WTC11 (cell line): ENCODE measurements around the gene SMIM24. TPM values are rescaled to one million over a fixed set of nuclear protein-coding genes. Genes with fewer than 3 reads are reported as not detected.

Experiments used
- ATAC-seq: fragments of 200-7000 bp; cut with Tn5 transposase; 2 replicates; pipeline ENCODE4 v1.10.0; 2021; ENCODE audit warnings: mild to moderate bottlenecking, moderate library complexity
- CTCF ChIA-PET: fragments of 300-600 bp; sonication (Branson Sonifier 250); formaldehyde crosslinking; loops from one replicate; lab custom pipeline; 2021; ENCODE audit warnings: antibody characterized with exemption; lab: Charles Lee
- POLR2A ChIA-PET: fragments of 350-600 bp; sonication (Branson Sonifier 250); formaldehyde crosslinking; loops from one replicate; lab custom pipeline; 2021; ENCODE audit warnings: antibody characterized with exemption; lab: Charles Lee
- DNase-seq: peaks from one replicate; pipeline ENCODE4 v3.0.0; 2021; ENCODE audit warnings: low spot score
- H3K27ac Mint-ChIP-seq: 2 replicates; pipeline ENCODE4 v1.8.0; 2021; ENCODE audit warnings: mixed read lengths
- H3K27me3 Mint-ChIP-seq: 2 replicates; pipeline ENCODE4 v1.8.0; 2021; ENCODE audit warnings: low read depth, mild to moderate bottlenecking, moderate library complexity, mixed read lengths
- H3K36me3 Mint-ChIP-seq: 2 replicates; pipeline ENCODE4 v1.8.0; 2021; ENCODE audit warnings: mixed read lengths
- H3K4me1 Mint-ChIP-seq: 2 replicates; pipeline ENCODE4 v1.8.0; 2022; ENCODE audit warnings: mixed read lengths
- H3K4me3 Mint-ChIP-seq: 2 replicates; pipeline ENCODE4 v1.8.0; 2021; ENCODE audit warnings: mild to moderate bottlenecking, moderate library complexity, mixed read lengths
- H3K9me3 Mint-ChIP-seq: 2 replicates; pipeline ENCODE4 v1.8.0; 2021; ENCODE audit warnings: mixed read lengths
- CBFB ChIP-seq: sonication (generic); formaldehyde crosslinking; IDR thresholded peaks from 2 replicates; pipeline ENCODE4 v1.8.1; 2022; ENCODE audit warnings: mild to moderate bottlenecking, low read depth, missing genetic modification reagents
- CDX4 ChIP-seq: fragments of 250-450 bp; sonication (Bioruptor Pico); IDR thresholded peaks from 2 replicates; pipeline ENCODE4 v1.9.0; 2021; ENCODE audit warnings: moderate library complexity, mild to moderate bottlenecking, inconsistent platforms, borderline replicate concordance
- ELF4 ChIP-seq: sonication (generic); formaldehyde crosslinking; IDR thresholded peaks from 2 replicates; pipeline ENCODE4 v1.8.1; 2022; ENCODE audit warnings: low read depth, mild to moderate bottlenecking, moderate library complexity, missing genetic modification reagents
- FOXP4 ChIP-seq: sonication (generic); formaldehyde crosslinking; IDR thresholded peaks from 2 replicates; pipeline ENCODE4 v1.8.0; 2022; ENCODE audit warnings: mild to moderate bottlenecking, missing genetic modification reagents
- GTF2I ChIP-seq: fragments of 250-450 bp; sonication (Bioruptor Pico); conservative IDR thresholded peaks from 2 replicates; pipeline ENCODE4 v1.4.0; 2021; ENCODE audit warnings: mild to moderate bottlenecking
- HMGA2 ChIP-seq: fragments of 250-450 bp; sonication (Bioruptor Pico); IDR thresholded peaks from 2 replicates; pipeline ENCODE4 v1.4.0; 2021; ENCODE audit warnings: mild to moderate bottlenecking, moderate library complexity
- IRF1 ChIP-seq: sonication (generic); formaldehyde crosslinking; IDR thresholded peaks from 2 replicates; pipeline ENCODE4 v1.8.0; 2023; ENCODE audit warnings: missing genetic modification reagents
- MAX ChIP-seq: sonication (generic); formaldehyde crosslinking; IDR thresholded peaks from 2 replicates; pipeline ENCODE4 v1.8.0; 2022; ENCODE audit warnings: mild to moderate bottlenecking, missing genetic modification reagents
- SMAD4 ChIP-seq: sonication (generic); formaldehyde crosslinking; IDR thresholded peaks from 2 replicates; pipeline ENCODE4 v1.8.0; 2022; ENCODE audit warnings: mild to moderate bottlenecking, missing genetic modification reagents
- TCF7 ChIP-seq: sonication (generic); formaldehyde crosslinking; IDR thresholded peaks from 2 replicates; pipeline ENCODE4 v1.8.0; 2022; ENCODE audit warnings: mild to moderate bottlenecking, low read depth, missing genetic modification reagents, moderate library complexity
- ZBTB21 ChIP-seq: sonication (generic); formaldehyde crosslinking; IDR thresholded peaks from 2 replicates; pipeline ENCODE4 v1.8.1; 2023; ENCODE audit warnings: mild to moderate bottlenecking, missing genetic modification reagents, borderline replicate concordance
- ZNF121 ChIP-seq: sonication (generic); formaldehyde crosslinking; IDR thresholded peaks from 2 replicates; pipeline ENCODE4 v1.8.0; 2023; ENCODE audit warnings: missing genetic modification reagents
- ZNF281 ChIP-seq: sonication (generic); formaldehyde crosslinking; IDR thresholded peaks from 2 replicates; pipeline ENCODE4 v1.8.0; 2023; ENCODE audit warnings: mild to moderate bottlenecking, missing genetic modification reagents
- ZNF425 ChIP-seq: fragments of 250-450 bp; sonication (Bioruptor Pico); conservative IDR thresholded peaks from 2 replicates; pipeline ENCODE4 v1.9.0; 2021; ENCODE audit warnings: mild to moderate bottlenecking
- ZSCAN18 ChIP-seq: fragments of 250-450 bp; sonication (Bioruptor Pico); IDR thresholded peaks from 2 replicates; pipeline ENCODE4 v2.1.2; 2022; ENCODE audit warnings: mild to moderate bottlenecking, moderate library complexity
- total RNA-seq: library from RNA; stranded (reverse); gene quantifications from 3 replicates; pipeline ENCODE4 v1.2.3, GENCODE V29; 2021
- TF ChIP-seq, protein P1 (sequence below): sonication (generic); formaldehyde crosslinking; IDR thresholded peaks from 2 replicates; pipeline ENCODE4 v1.8.1; 2023; ENCODE audit warnings: mild to moderate bottlenecking, missing genetic modification reagents, borderline replicate concordance
- TF ChIP-seq, protein P2 (sequence below): sonication (generic); formaldehyde crosslinking; IDR thresholded peaks from 2 replicates; pipeline ENCODE4 v1.8.1; 2022; ENCODE audit warnings: low read depth, missing genetic modification reagents, borderline replicate concordance
- TF ChIP-seq, protein P3 (sequence below): sonication (generic); formaldehyde crosslinking; IDR thresholded peaks from 2 replicates; pipeline ENCODE4 v1.8.1; 2023; ENCODE audit warnings: mild to moderate bottlenecking, missing genetic modification reagents, moderate library complexity

Gene SMIM24
- total RNA-seq, 1 experiment from 2014 or later = 2.8 TPM

- no peaks in the 10 kb centered on the region for H3K27me3 Mint-ChIP-seq
- no peak overlapping the region for H3K4me3 Mint-ChIP-seq
- DNase-seq (no peak), ATAC-seq (no peak; the same call in 1 of the 2 replicates)
- H3K4me1 Mint-ChIP-seq = no peaks in the 10 kb centered on the region
- CTCF ChIA-PET = interaction anchor here (0.6 to 2.3 kb wide), 4 partner anchors 8 to 552 kb away, joined by 3 to 16 read pairs (median 3); partner anchors contain the start of gene SMIM44
- H3K27ac Mint-ChIP-seq = no peak overlapping the region; the same call in 1 of the 2 replicates
- POLR2A ChIA-PET = no interaction called here
- H3K36me3 Mint-ChIP-seq = peaks cover 31% of the 10 kb centered on the region
- no peaks in the 10 kb centered on the region for H3K9me3 Mint-ChIP-seq
- TF ChIP-seq IRF1 (CRISPR knock-in tag) (no peak), GTF2I (CRISPR knock-in tag) (no peak), ELF4 (CRISPR knock-in tag) (no peak), ZNF281 (CRISPR knock-in tag) (no peak), ZBTB21 (CRISPR knock-in tag) (no peak), ZNF425 (CRISPR knock-in tag) (no peak), ZNF121 (CRISPR knock-in tag) (no peak), HMGA2 (CRISPR knock-in tag) (no peak), FOXP4 (CRISPR knock-in tag) (no peak), CBFB (CRISPR knock-in tag) (no peak), SMAD4 (CRISPR knock-in tag) (no peak), CDX4 (CRISPR knock-in tag) (no peak), TCF7 (CRISPR knock-in tag) (no peak), MAX (CRISPR knock-in tag) (no peak), ZSCAN18 (CRISPR knock-in tag) (no peak)
- TF ChIP-seq, protein P1, sequence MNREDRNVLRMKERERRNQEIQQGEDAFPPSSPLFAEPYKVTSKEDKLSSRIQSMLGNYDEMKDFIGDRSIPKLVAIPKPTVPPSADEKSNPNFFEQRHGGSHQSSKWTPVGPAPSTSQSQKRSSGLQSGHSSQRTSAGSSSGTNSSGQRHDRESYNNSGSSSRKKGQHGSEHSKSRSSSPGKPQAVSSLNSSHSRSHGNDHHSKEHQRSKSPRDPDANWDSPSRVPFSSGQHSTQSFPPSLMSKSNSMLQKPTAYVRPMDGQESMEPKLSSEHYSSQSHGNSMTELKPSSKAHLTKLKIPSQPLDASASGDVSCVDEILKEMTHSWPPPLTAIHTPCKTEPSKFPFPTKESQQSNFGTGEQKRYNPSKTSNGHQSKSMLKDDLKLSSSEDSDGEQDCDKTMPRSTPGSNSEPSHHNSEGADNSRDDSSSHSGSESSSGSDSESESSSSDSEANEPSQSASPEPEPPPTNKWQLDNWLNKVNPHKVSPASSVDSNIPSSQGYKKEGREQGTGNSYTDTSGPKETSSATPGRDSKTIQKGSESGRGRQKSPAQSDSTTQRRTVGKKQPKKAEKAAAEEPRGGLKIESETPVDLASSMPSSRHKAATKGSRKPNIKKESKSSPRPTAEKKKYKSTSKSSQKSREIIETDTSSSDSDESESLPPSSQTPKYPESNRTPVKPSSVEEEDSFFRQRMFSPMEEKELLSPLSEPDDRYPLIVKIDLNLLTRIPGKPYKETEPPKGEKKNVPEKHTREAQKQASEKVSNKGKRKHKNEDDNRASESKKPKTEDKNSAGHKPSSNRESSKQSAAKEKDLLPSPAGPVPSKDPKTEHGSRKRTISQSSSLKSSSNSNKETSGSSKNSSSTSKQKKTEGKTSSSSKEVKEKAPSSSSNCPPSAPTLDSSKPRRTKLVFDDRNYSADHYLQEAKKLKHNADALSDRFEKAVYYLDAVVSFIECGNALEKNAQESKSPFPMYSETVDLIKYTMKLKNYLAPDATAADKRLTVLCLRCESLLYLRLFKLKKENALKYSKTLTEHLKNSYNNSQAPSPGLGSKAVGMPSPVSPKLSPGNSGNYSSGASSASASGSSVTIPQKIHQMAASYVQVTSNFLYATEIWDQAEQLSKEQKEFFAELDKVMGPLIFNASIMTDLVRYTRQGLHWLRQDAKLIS (CRISPR knock-in tag) = no peak
- TF ChIP-seq, protein P2, sequence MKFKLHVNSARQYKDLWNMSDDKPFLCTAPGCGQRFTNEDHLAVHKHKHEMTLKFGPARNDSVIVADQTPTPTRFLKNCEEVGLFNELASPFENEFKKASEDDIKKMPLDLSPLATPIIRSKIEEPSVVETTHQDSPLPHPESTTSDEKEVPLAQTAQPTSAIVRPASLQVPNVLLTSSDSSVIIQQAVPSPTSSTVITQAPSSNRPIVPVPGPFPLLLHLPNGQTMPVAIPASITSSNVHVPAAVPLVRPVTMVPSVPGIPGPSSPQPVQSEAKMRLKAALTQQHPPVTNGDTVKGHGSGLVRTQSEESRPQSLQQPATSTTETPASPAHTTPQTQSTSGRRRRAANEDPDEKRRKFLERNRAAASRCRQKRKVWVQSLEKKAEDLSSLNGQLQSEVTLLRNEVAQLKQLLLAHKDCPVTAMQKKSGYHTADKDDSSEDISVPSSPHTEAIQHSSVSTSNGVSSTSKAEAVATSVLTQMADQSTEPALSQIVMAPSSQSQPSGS (CRISPR knock-in tag) = no peak
- TF ChIP-seq, protein P3, sequence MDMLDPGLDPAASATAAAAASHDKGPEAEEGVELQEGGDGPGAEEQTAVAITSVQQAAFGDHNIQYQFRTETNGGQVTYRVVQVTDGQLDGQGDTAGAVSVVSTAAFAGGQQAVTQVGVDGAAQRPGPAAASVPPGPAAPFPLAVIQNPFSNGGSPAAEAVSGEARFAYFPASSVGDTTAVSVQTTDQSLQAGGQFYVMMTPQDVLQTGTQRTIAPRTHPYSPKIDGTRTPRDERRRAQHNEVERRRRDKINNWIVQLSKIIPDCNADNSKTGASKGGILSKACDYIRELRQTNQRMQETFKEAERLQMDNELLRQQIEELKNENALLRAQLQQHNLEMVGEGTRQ (CRISPR knock-in tag) = no peak
These were observed 13.3 kb upstream of the SMIM24 start for GRCh38 chr19:3493651-3494050.
